Subcutaneous adipose tissue (tissue), 4 donors: ENCODE results near the gene CDK14. TPM values are rescaled to one million over a fixed set of nuclear protein-coding genes. Genes with fewer than 3 reads are reported as not detected.

ENCODE experiments used
- CTCF ChIP-seq: fragments of 450-650 bp; IDR thresholded peaks from one replicate; pipeline ENCODE4 v1.5.1; 2016; ENCODE audit warnings: low read depth, mild to moderate bottlenecking, control low read depth, antibody characterized with exemption, moderate library complexity
- total RNA-seq, 4 donors: library from RNA; depleted of rRNA; stranded (reverse); fragments of >200 nt; gene quantifications; one replicate each; pipeline ENCODE4 v1.1.0, GENCODE V29; 2016

CDK14 gene
- total RNA-seq, 4 donors from 2014 or later, result 13.4 to 42.4 (median 24.7) TPM

GRCh38 chr7:90569368-90569767, 26.8 kb upstream of the CDK14 start:
- no peak for TF ChIP-seq CTCF

- TF ChIP-seq CTCF, result no peak
Observed at GRCh38 chr7:90570373-90570959, 25.7 kb upstream of the CDK14 start.

- TF ChIP-seq CTCF, result no peak
Observed at GRCh38 chr7:90574146-90574819, 21.8 kb upstream of the CDK14 start.

GRCh38 chr7:90574820-90575187, 21.3 kb upstream of the CDK14 start:
- TF ChIP-seq CTCF, result no peak

- no peak for TF ChIP-seq CTCF
Observed at GRCh38 chr7:90579181-90579688, 16.9 kb upstream of the CDK14 start.

- TF ChIP-seq CTCF, result no peak
Observed at GRCh38 chr7:90580051-90580450, 16.1 kb upstream of the CDK14 start.

GRCh38 chr7:90582164-90582563, 14.0 kb upstream of the CDK14 start:
- no peak for TF ChIP-seq CTCF
